ENCODE results near the gene SULT1C4. TPM values are rescaled to one million over a fixed set of nuclear protein-coding genes. Genes with fewer than 3 reads are reported as not detected.

Gene SULT1C4
- total RNA-seq, 4 donors from 2014 or later = 0.27 to 0.79 TPM; not detected in 2

DNA sequence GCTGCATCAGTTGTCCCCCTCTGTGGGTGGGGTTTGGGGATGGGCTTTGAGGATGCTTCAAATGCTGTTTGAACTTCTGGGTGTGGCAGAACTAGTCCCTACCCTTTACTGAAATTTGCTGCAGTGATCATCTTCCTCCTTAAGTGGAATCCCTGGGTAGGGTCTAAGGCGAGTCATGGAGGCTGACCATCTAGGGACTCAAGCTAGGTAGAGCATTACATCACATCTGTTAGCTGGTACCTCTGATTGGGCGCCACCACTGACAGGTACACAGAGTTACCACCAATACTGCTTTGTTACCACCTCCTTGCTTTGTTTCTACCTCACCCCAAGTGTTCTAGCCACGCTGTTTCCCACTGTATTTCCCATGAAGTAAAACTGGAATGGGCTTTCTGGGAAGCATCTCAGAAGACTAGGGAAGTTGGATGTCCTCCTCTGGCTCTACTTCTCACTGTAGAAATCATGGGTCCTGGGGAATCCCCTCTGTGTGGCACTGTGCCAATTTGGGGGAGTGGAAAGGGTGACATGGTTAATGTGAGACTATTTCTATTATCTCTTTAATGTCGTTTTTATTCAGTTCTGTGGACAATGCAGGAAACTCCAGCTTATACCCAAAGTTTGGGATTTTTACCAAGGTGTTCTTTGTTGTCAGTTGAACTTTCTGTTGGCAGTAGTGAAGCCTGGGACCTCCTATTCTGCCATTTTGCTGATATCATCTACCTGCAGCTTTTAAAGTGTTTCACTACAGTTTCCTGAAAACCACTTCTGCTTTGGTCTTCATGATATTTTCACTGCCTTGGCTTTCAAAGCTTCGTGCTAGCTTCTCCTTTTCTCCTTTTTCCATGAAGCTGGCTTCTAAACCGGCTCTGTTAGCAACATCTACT lies 14.5 kb upstream of the SULT1C4 start:
- Histone ChIP-seq H3K9me3 (no peaks in the 10 kb centered on the region), H3K27me3 (no peaks in the 10 kb centered on the region), H3K4me1 (no peaks in the 10 kb centered on the region), H3K36me3 (no peaks in the 10 kb centered on the region), H3K27ac (no peak overlapping the region), H3K4me3 (no peak overlapping the region)
- in situ Hi-C loops (cut with MboI; ENCODE audit: low pct_ligation_motif_present in 1 of 4, low pct_unique_long_range_greater_than_20kb in 1 of 4, low sequenced_read_pairs in 3 of 4) = no loop called here
- intact Hi-C loops (cut with DNase I; ENCODE audit: low total_unique reads) = no loop called here
- TF ChIP-seq, protein P1, sequence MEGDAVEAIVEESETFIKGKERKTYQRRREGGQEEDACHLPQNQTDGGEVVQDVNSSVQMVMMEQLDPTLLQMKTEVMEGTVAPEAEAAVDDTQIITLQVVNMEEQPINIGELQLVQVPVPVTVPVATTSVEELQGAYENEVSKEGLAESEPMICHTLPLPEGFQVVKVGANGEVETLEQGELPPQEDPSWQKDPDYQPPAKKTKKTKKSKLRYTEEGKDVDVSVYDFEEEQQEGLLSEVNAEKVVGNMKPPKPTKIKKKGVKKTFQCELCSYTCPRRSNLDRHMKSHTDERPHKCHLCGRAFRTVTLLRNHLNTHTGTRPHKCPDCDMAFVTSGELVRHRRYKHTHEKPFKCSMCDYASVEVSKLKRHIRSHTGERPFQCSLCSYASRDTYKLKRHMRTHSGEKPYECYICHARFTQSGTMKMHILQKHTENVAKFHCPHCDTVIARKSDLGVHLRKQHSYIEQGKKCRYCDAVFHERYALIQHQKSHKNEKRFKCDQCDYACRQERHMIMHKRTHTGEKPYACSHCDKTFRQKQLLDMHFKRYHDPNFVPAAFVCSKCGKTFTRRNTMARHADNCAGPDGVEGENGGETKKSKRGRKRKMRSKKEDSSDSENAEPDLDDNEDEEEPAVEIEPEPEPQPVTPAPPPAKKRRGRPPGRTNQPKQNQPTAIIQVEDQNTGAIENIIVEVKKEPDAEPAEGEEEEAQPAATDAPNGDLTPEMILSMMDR (IDR thresholded peaks at IDR 0.05) = no peak
- TF ChIP-seq EP300 (IDR thresholded peaks at IDR 0.05; ENCODE audit: low read depth) = no peak
- no peak for TF ChIP-seq POLR2AphosphoS5 (IDR thresholded peaks at IDR 0.05)
- no peak for TF ChIP-seq POLR2A (IDR thresholded peaks at IDR 0.05)
- DNase-seq = no peak
- 81 to 83% methylated on average over 5 to 6 of the region's 6 CpGs for WGBS, 2 donors (ENCODE audit: low coverage in 1 of 2)

DNA sequence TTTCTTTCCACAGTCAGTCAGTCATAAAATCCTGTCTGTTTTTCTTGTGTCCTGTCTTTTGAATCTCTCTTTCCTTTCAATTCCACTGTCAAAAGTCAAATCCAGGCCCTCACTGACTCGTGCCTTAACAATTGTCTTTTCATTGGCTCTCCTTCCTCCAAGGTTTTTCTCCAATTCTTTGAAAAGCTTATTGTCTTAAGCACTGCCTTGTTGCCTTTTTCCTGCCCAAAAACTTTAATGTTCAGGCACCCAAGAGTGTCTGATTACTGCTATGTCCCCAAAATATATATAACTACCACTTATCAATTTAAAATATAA lies 13.9 kb upstream of the SULT1C4 start:
- TF ChIP-seq, protein P1 (IDR thresholded peaks at IDR 0.05) = no peak
- no peak for TF ChIP-seq POLR2A (IDR thresholded peaks at IDR 0.05)
- TF ChIP-seq POLR2AphosphoS5 (IDR thresholded peaks at IDR 0.05) = no peak
- TF ChIP-seq EP300 (IDR thresholded peaks at IDR 0.05; ENCODE audit: low read depth) = no peak
- intact Hi-C loops (cut with DNase I; ENCODE audit: low total_unique reads) = no loop called here
- H3K4me1 ChIP-seq = no peaks in the 10 kb centered on the region
- H3K27me3 ChIP-seq = no peaks in the 10 kb centered on the region
- no peaks in the 10 kb centered on the region for H3K9me3 ChIP-seq
- no peak overlapping the region for H3K27ac ChIP-seq
- no peak for DNase-seq
- in situ Hi-C loops (cut with MboI; ENCODE audit: low pct_ligation_motif_present in 1 of 4, low pct_unique_long_range_greater_than_20kb in 1 of 4, low sequenced_read_pairs in 3 of 4) = no loop called here
- no peaks in the 10 kb centered on the region for H3K36me3 ChIP-seq
- no peak overlapping the region for H3K4me3 ChIP-seq
- 55 to 63% methylated on average over 1 of the region's 1 CpG for WGBS, 2 donors (ENCODE audit: low coverage in 1 of 2)

DNA sequence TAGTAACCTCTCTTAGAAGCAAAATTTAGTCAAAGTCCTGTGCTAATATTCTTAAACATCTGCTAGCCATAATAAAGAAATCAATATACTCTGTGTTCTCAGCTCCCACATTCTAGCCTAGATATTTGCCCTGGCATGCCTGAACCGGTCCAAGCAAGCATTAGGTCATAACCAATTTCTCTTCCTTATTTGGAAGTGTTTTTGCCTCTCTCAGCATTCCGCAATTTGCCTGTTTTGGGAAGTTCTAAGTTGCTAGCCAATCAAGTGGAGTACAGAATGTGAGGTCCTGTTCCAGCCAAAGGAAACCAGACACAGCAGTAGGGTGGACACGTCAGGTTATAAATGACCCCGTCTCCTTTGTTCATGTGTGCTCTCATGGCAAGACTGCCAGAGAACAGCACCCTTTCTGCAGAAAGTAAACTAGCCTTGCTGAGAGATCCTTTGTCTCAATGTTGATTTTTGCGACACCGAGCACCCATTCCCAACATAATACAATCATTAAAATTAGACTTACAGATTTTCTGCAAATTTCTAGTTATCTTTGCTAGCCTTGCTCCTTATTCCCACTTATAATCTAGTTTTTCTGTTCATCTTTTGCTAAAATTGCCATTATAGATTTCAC lies 13.0 kb upstream of the SULT1C4 start:
- no peak for DNase-seq
- Histone ChIP-seq H3K9me3 (no peaks in the 10 kb centered on the region), H3K27me3 (no peaks in the 10 kb centered on the region), H3K27ac (no peak overlapping the region), H3K4me1 (no peaks in the 10 kb centered on the region), H3K36me3 (no peaks in the 10 kb centered on the region), H3K4me3 (no peak overlapping the region)
- intact Hi-C loops (cut with DNase I; ENCODE audit: low total_unique reads) = no loop called here
- in situ Hi-C loops (cut with MboI; ENCODE audit: low pct_ligation_motif_present in 1 of 4, low pct_unique_long_range_greater_than_20kb in 1 of 4, low sequenced_read_pairs in 3 of 4) = no loop called here
- TF ChIP-seq EP300 (IDR thresholded peaks at IDR 0.05; ENCODE audit: low read depth) (no peak), POLR2A (IDR thresholded peaks at IDR 0.05) (no peak), POLR2AphosphoS5 (IDR thresholded peaks at IDR 0.05) (no peak)
- TF ChIP-seq, protein P1 (IDR thresholded peaks at IDR 0.05) = no peak
- WGBS, 2 donors (ENCODE audit: low coverage in 1 of 2) = 88 to 89% methylated on average over 5 to 6 of the region's 6 CpGs

DNA sequence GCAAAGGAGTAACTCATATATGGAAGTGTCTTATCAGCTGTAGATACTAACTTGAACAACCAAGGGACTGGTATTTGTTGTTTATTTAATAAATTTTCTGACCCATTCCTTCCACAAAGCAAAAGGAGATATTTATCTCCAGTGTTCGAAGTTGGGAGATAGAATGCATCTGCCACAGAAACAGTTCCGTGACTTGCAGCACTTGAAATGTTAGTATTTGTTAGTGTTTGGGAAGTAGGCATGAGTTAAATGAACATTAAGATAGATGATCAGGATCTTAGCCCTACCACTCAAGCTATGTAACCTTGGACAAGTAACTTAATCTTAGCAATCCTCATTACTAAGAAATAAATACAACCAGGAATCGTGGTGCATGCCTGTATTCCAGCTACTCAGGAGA lies 12.1 kb upstream of the SULT1C4 start:
- in situ Hi-C loops (cut with MboI; ENCODE audit: low pct_ligation_motif_present in 1 of 4, low pct_unique_long_range_greater_than_20kb in 1 of 4, low sequenced_read_pairs in 3 of 4) (no loop called here), intact Hi-C loops (cut with DNase I; ENCODE audit: low total_unique reads) (no loop called here)
- no peaks in the 10 kb centered on the region for H3K9me3 ChIP-seq
- H3K36me3 ChIP-seq = no peaks in the 10 kb centered on the region
- TF ChIP-seq, protein P1 (IDR thresholded peaks at IDR 0.05) = no peak
- TF ChIP-seq POLR2AphosphoS5 (IDR thresholded peaks at IDR 0.05) = no peak
- no peak for TF ChIP-seq POLR2A (IDR thresholded peaks at IDR 0.05)
- no peak for TF ChIP-seq EP300 (IDR thresholded peaks at IDR 0.05; ENCODE audit: low read depth)
- H3K4me1 ChIP-seq = no peaks in the 10 kb centered on the region
- H3K27ac ChIP-seq = no peak overlapping the region
- WGBS, 2 donors (ENCODE audit: low coverage in 1 of 2) = 81 to 100% methylated on average over 2 to 3 of the region's 3 CpGs
- H3K4me3 ChIP-seq = no peak overlapping the region
- no peaks in the 10 kb centered on the region for H3K27me3 ChIP-seq
- no peak for DNase-seq
